Activated naive CD8-positive, alpha-beta T cell (primary cell): ENCODE measurements around the gene PLEKHH2.
"Not testable (repeated sequence)": the region's sequence is repeated elsewhere in the genome, so short reads cannot be mapped to it uniquely, and the experiment has no call there.

ENCODE experiments used
- H3K27ac Mint-ChIP-seq: one replicate; pipeline ENCODE4 v1.8.0; 2021; ENCODE audit warnings: mixed read lengths
- H3K27me3 Mint-ChIP-seq: one replicate; pipeline ENCODE4 v1.8.0; 2021; ENCODE audit warnings: mixed read lengths
- H3K36me3 Mint-ChIP-seq: one replicate; pipeline ENCODE4 v1.8.0; 2021; ENCODE audit warnings: mixed read lengths
- H3K4me1 Mint-ChIP-seq: one replicate; pipeline ENCODE4 v1.8.0; 2021; ENCODE audit warnings: low read depth, mixed read lengths
- H3K4me3 Mint-ChIP-seq: one replicate; pipeline ENCODE4 v1.8.0; 2021; ENCODE audit warnings: mild to moderate bottlenecking, mixed read lengths
- H3K9me3 Mint-ChIP-seq: one replicate; pipeline ENCODE4 v1.8.0; 2021; ENCODE audit warnings: low read depth, mixed read lengths

PLEKHH2 gene

DNA sequence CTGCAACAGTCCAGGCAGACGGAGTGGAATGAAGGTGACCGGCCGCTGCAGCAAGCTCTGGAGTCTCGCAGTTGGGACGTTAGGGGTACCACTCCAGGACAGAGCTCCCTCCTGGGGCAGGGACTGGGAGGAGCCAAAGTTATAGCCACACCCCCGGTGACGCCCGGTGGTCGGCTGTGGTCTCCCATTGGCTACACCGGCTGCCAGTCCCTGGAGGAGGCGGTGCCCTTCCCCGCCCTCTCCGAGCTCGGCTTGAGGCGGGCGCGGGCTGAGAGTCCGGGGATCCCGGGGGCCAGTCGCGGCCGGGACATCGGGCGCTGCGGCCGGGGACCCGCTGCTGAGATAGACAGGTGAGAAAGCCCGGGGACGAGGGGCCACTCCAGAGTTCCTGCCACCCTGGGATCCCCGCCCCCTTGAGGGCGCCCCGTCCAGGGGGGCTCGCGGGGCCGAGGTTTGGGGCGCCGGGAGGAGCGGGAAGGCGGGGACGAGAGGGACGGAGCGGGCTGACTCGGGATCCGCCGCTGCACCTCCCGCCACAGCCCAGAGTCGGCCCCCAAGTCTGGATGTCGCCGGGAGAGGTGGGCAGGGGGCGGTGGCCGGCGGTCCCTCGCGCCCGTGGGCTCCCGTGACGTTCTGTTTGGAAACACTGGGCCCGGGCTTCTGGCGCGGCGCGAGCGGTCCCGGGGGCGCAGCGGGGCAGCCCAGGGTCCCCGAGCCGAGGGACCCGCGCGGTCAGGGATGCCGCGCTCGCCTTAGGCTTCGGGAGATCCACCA, at the start of gene PLEKHH2:
Gene PLEKHH2, plus strand, starts transcription at position 231 of the 774 bp plus-strand sequence. CDS start 7,414 bp downstream, outside the sequence.
- H3K27ac Mint-ChIP-seq, result peak within 1 kb of the TSS; percentile 47
- peak within 1 kb of the TSS; percentile 95 for H3K4me3 Mint-ChIP-seq
- no peaks in the 10 kb centered on the region for H3K9me3 Mint-ChIP-seq
- peaks cover 8% of the 10 kb centered on the region for H3K27me3 Mint-ChIP-seq
- no peaks in the 10 kb centered on the region for H3K36me3 Mint-ChIP-seq
- H3K4me1 Mint-ChIP-seq, result peaks cover 13% of the 10 kb centered on the region

- H3K4me3 Mint-ChIP-seq, result no peak overlapping the region
- H3K9me3 Mint-ChIP-seq, result no peaks in the 10 kb centered on the region
- H3K27ac Mint-ChIP-seq, result no peak overlapping the region
- peaks cover 4% of the 10 kb centered on the region for H3K36me3 Mint-ChIP-seq
- H3K4me1 Mint-ChIP-seq, result peaks cover 36% of the 10 kb centered on the region
- H3K27me3 Mint-ChIP-seq, result no peaks in the 10 kb centered on the region
Measured at GRCh38 chr2:43592443-43592842, 44.6 kb upstream of the PLEKHH2 start.

DNA sequence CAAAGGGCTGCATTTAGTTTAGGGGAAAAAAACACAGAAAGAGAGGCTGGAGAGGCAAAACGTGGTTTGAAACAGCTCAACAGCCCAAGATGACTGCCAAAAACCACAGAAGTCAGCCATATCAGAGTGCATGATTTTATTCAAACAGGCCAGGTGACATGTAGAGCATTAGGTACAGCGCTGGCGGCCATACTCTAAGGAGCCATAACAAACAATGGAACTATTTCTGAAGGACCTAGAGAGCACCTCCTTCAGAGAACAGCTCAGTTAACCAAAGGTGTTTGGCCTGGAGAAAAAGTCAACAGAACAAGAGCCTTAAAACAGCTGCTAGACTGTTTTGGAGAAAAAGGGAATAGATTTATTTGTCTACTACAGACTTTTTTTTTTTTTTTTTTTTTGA, 43.8 kb upstream of the PLEKHH2 start:
- H3K9me3 Mint-ChIP-seq, result no peaks in the 10 kb centered on the region
- H3K4me1 Mint-ChIP-seq, result peaks cover 41% of the 10 kb centered on the region
- peaks cover 4% of the 10 kb centered on the region for H3K36me3 Mint-ChIP-seq
- peak overlapping the region; percentile 7 for H3K27ac Mint-ChIP-seq
- peak overlapping the region; percentile 69 for H3K4me3 Mint-ChIP-seq
- H3K27me3 Mint-ChIP-seq, result no peaks in the 10 kb centered on the region

DNA sequence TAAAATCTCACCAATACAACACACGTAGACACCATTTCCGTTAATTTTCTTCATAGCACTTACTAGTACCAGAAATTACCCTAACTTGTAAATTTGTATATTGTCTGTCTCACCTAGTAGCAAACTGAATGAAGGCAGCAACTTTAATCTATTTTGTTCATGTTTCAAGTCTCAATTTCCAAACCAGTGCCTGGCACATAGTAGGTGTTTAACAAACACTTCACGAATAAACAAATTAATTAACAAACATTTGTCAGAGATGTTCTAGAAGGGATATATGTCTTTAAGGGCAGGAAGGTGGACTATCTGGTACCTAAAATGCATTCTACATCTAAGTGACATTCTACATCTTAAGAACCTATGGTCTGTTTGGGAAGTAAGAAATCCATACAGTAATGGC, 42.2 kb upstream of the PLEKHH2 start:
- Mint-ChIP-seq H3K4me3 (peak overlapping the region; percentile 97), H3K36me3 (peaks cover 4% of the 10 kb centered on the region), H3K27me3 (no peaks in the 10 kb centered on the region), H3K9me3 (no peaks in the 10 kb centered on the region), H3K27ac (peak overlapping the region; percentile 98), H3K4me1 (peaks cover 37% of the 10 kb centered on the region)

- Mint-ChIP-seq H3K4me3 (peak within 1 kb of the TSS; percentile 97), H3K36me3 (peaks cover 4% of the 10 kb centered on the region), H3K27ac (peak within 1 kb of the TSS; percentile 98), H3K4me1 (peaks cover 35% of the 10 kb centered on the region), H3K9me3 (no peaks in the 10 kb centered on the region), H3K27me3 (no peaks in the 10 kb centered on the region)
Measured at GRCh38 chr2:43595603-43596412, 41.3 kb upstream of the PLEKHH2 start, which contains the start of gene THADA. TSS of gene THADA (minus strand) at chr2:43596038. CDS start at chr2:43592392, 3,646 bp downstream.

- not testable (repeated sequence) for H3K36me3 Mint-ChIP-seq, H3K27ac Mint-ChIP-seq, H3K9me3 Mint-ChIP-seq, H3K27me3 Mint-ChIP-seq, H3K4me3 Mint-ChIP-seq
- H3K4me1 Mint-ChIP-seq, result peaks cover 20% of the 10 kb centered on the region
Measured at GRCh38 chr2:43600596-43600995, 36.5 kb upstream of the PLEKHH2 start.

- no peaks in the 10 kb centered on the region for H3K36me3 Mint-ChIP-seq
- H3K4me3 Mint-ChIP-seq, result no peak overlapping the region
- no peak overlapping the region for H3K27ac Mint-ChIP-seq
- no peaks in the 10 kb centered on the region for H3K27me3 Mint-ChIP-seq
- peaks cover 6% of the 10 kb centered on the region for H3K4me1 Mint-ChIP-seq
- H3K9me3 Mint-ChIP-seq, result no peaks in the 10 kb centered on the region
Measured at GRCh38 chr2:43604674-43605073, 32.4 kb upstream of the PLEKHH2 start.

DNA sequence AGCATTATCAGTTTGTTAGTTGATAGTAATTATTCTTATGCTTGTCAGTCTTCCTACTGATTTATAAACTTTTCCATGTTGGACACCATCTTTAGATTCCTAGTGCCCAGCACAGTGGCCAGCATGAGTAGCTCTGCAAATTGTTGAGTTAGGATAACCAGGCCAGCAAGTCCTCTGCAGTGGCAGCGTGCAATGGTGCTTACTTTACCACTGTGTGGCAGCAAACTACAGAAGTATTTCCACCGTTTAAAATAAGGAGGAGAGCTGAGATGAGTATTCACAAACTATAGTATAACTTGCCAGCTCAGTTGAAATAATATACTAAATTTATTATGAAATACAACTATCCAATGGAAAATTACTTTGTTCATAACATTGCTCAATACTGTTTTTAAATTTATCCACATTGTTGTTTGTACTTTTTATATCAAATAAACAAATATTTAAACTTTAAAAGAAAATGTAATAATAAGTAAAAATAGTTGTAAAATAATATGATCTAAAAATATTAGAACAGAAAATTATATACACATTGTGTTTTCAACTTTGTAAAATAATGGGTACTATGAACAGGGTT, 31.9 kb upstream of the PLEKHH2 start:
- H3K4me3 Mint-ChIP-seq, result no peak overlapping the region
- no peaks in the 10 kb centered on the region for H3K36me3 Mint-ChIP-seq
- H3K4me1 Mint-ChIP-seq, result peaks cover 6% of the 10 kb centered on the region
- no peaks in the 10 kb centered on the region for H3K27me3 Mint-ChIP-seq
- H3K27ac Mint-ChIP-seq, result no peak overlapping the region
- no peaks in the 10 kb centered on the region for H3K9me3 Mint-ChIP-seq

DNA sequence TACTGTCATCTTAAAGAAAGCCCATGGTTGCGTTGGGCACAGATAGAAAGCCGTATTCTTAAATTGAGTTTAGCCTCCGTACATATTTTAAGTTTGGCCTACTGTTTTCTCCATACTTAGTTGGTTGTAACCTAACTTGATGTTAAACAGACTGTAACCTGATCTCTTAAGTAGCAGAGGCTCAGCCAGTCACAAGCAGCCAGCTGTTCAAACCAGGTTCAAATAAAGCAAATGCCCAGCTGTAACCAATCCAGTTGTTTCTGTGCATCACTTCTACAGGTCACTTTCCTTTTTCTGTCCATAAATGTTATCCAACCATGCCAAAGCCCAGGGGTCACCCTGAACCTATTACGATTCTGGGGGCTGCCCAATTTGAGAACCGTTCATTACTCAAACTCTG, 31.2 kb upstream of the PLEKHH2 start:
- Mint-ChIP-seq H3K27me3 (no peaks in the 10 kb centered on the region), H3K9me3 (no peaks in the 10 kb centered on the region), H3K36me3 (no peaks in the 10 kb centered on the region), H3K4me3 (no peak overlapping the region), H3K27ac (no peak overlapping the region), H3K4me1 (peaks cover 6% of the 10 kb centered on the region)

DNA sequence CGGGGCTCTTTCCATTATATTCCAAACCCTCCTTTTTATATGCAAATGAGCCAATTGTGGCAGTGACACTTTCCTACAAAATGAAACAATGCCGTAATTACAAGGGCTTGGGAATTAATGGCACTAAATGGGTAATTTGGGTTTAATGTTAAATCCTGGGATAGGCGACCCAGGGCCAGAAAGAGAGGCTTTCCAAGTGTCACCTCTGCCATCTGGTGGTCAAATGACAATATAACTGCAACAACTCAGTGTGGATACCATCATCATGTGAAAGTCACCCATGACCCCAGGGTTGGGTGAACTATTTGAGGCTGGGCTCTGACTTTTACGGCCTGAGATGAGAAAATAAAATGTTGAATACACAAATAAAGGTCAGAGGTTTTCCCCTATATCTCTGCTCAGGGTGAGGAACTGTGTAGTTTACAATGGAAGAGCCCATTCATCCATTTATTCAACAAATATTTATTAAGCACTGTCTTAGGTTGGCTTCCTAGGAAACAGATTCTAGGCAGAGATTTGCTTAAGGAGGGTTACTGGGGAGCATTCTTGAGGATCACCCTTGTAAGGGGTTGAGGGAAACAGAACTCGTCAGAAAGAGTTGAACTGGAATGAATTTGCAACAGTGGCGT, 27.7 kb upstream of the PLEKHH2 start:
- Mint-ChIP-seq H3K27me3 (no peaks in the 10 kb centered on the region), H3K9me3 (no peaks in the 10 kb centered on the region), H3K4me1 (peaks cover 6% of the 10 kb centered on the region), H3K4me3 (no peak overlapping the region), H3K36me3 (no peaks in the 10 kb centered on the region), H3K27ac (no peak overlapping the region)

- Mint-ChIP-seq H3K27me3 (no peaks in the 10 kb centered on the region), H3K9me3 (no peaks in the 10 kb centered on the region), H3K4me3 (no peak overlapping the region), H3K27ac (no peak overlapping the region), H3K4me1 (no peaks in the 10 kb centered on the region), H3K36me3 (no peaks in the 10 kb centered on the region)
Measured at GRCh38 chr2:43610361-43610760, 26.7 kb upstream of the PLEKHH2 start.

- H3K36me3 Mint-ChIP-seq, result no peaks in the 10 kb centered on the region
- H3K27me3 Mint-ChIP-seq, result peaks cover 4% of the 10 kb centered on the region
- H3K4me3 Mint-ChIP-seq, result no peak overlapping the region
- no peaks in the 10 kb centered on the region for H3K9me3 Mint-ChIP-seq
- no peak overlapping the region for H3K27ac Mint-ChIP-seq
- H3K4me1 Mint-ChIP-seq, result no peaks in the 10 kb centered on the region
Measured at GRCh38 chr2:43611987-43612894, 24.8 kb upstream of the PLEKHH2 start.

DNA sequence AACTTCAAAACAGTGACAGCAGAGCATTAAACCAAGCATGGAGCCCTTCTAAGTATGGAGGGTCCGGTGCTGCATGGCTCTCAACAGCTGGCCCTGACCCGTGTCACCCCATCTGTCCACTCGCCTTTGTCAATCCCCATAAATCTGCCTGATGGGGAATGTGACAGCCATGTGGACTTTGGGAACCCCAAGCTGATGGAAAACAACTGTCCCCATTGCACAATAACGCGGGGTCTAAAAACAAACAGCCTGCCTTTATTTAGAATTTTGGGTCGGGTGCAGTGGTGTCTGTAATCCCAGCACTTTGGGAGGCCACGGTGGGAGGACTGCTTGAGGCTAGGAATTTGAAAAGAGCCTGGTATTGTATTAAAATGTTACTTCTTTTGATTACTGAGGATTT, 24.1 kb upstream of the PLEKHH2 start:
- no peak overlapping the region for H3K27ac Mint-ChIP-seq
- no peaks in the 10 kb centered on the region for H3K4me1 Mint-ChIP-seq
- no peak overlapping the region for H3K4me3 Mint-ChIP-seq
- no peaks in the 10 kb centered on the region for H3K36me3 Mint-ChIP-seq
- H3K27me3 Mint-ChIP-seq, result peaks cover 5% of the 10 kb centered on the region
- no peaks in the 10 kb centered on the region for H3K9me3 Mint-ChIP-seq
